SK-N-SH (cell line): ENCODE results near the gene ZER1.

Source experiments
- CTCF ChIP-seq: fragments of 200-600 bp; sonication (generic); IDR thresholded peaks from 2 replicates; pipeline ENCODE4 v1.6.1; 2017; ENCODE audit warnings: antibody characterized with exemption, mild to moderate bottlenecking, moderate library complexity
- EP300 ChIP-seq, 2 experiments: IDR thresholded peaks; 2 replicates each; pipeline versions ENCODE4 v1.4.0 to v1.6.1; 2012; ENCODE audit warnings: borderline replicate concordance in 1 of 2, low read depth in 1 of 2, low read length in 1 of 2
- IRF3 ChIP-seq: fragments of 150-350 bp; IDR thresholded peaks from 2 replicates; pipeline ENCODE4 v1.6.1; 2016; ENCODE audit warnings: mild to moderate bottlenecking, low read depth, low read length
- MXI1 ChIP-seq: IDR thresholded peaks from 2 replicates; pipeline ENCODE4 v1.6.1; 2012; ENCODE audit warnings: mild to moderate bottlenecking, low read depth, low read length, improper control_type of control experiment
- REST ChIP-seq: IDR thresholded peaks from 2 replicates; pipeline ENCODE4 v1.6.1; 2012; ENCODE audit warnings: mild to moderate bottlenecking, low read depth, low read length, moderate library complexity
- YY1 ChIP-seq: IDR thresholded peaks from 2 replicates; pipeline ENCODE4 v1.4.0; 2012; ENCODE audit warnings: low read depth, mild to moderate bottlenecking

GRCh38 chr9:128782669-128783068 lies 10.9 kb upstream of the ZER1 start:
- no peak for TF ChIP-seq CTCF
- no peak for TF ChIP-seq EP300 (IDR thresholded peaks at IDR 0.05; ENCODE audit: borderline replicate concordance in 1 of 2, low read depth in 1 of 2, low read length in 1 of 2)
- TF ChIP-seq YY1, result no peak
- TF ChIP-seq MXI1, result no peak
- no peak for TF ChIP-seq IRF3
- no peak for TF ChIP-seq REST
